Measurements from ENCODE around the gene MLN.
A peak's percentile ranks its signal among the peaks of the same experiment; 100 is the strongest.

Gene MLN

GRCh38 chr6:33757906-33758305 is 45.9 kb downstream of the MLN start:
- no peak for DNase-seq (ENCODE audit: low read depth, low spot score)
- H3K27ac ChIP-seq = no peak overlapping the region

- no peak overlapping the region for H3K27ac ChIP-seq
- DNase-seq (ENCODE audit: low read depth, low spot score) = no peak
Measured at GRCh38 chr6:33757113-33757512, 46.7 kb downstream of the MLN start.

DNA sequence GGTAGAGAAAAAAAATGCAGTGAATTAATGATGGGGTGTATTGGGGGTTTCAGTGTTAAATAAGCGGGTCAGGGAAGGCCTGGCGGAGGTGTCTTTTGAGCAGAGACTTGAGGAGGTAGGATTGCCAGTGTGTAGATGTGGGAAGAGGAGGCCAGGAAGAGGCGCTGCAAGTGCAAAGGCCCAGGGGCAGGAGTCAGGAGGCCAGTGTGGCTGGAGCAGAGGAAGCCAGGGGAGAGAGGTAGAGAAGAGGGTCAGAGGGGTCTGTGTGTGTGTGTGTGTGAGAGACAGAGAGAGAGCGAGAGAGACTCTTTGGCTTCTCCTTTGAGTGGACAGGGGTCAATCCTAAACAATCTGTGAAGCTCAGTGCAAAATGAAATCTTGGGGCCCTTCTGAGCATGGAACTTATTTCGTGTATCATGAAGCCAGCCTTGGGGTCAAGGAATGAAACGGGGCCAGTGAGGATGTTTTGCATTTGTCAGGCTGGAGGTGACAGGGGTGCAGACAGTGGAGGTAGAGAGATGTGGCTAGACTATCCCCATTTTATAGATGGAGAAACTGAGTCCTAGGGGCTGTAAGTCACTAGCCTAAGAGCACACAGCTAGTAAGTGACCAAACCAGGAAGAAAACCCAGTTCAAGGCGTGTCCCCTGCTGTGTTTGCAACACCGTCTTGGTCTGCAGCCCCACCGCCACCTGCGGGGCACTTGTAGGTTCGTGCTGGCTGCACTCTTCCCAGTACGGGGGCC is 47.4 kb downstream of the MLN start:
- no peak overlapping the region for H3K27ac ChIP-seq
- DNase-seq (ENCODE audit: low read depth, low spot score) = no peak

- no peak overlapping the region for H3K27ac ChIP-seq
- DNase-seq (ENCODE audit: low read depth, low spot score) = no peak
Measured at GRCh38 chr6:33755070-33755869, 48.5 kb downstream of the MLN start.

- H3K27ac ChIP-seq = no peak overlapping the region
- DNase-seq (ENCODE audit: low read depth, low spot score) = no peak
Measured at GRCh38 chr6:33754222-33754621, 49.6 kb downstream of the MLN start.

GRCh38 chr6:33752646-33753015 is 51.2 kb downstream of the MLN start:
- no peak for DNase-seq (ENCODE audit: low read depth, low spot score)
- no peak overlapping the region for H3K27ac ChIP-seq

DNA sequence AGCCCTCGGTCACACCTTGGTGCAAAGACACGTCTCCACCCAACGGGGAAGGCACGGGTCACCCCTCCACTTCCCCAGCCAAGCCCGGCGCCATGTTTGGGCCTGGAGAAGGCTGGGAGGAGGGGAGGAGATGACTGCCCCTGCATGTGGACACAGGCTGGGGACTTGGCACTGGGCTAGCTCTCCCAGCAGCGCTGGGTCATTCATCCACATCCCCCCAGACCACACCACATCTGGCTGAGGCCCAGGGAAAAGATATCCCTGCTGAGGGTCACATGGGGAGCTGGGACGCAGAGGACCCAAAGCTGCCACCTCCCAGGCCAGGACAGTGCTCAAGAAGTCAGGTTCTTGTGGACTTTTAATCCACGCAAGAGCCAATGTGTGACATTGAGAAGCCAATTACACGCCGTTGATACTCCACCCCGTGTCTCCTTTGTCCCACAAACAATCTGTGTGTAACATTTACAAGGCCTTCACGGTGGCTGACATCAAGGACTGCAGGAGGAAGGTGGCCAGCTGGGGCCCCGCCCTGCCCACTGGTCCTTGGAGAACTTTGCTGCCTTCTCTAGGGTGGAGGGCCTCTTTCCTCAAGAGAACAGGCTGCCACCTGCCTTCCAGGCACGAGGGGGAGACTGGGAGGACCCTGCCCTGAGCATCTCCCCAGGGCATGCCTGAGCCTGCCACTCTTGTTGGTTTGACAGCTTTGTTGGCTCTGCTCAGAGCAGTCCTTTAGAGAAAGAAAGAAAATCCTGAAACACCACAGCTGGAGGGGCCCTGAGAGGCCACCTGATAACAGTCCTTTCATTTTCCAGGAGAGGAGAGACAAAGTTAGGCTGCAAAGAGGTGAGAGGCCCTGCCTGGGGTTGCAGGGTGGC is 51.8 kb downstream of the MLN start:
- no peak for DNase-seq (ENCODE audit: low read depth, low spot score)
- H3K27ac ChIP-seq = no peak overlapping the region

GRCh38 chr6:33750244-33750991 is 53.4 kb downstream of the MLN start:
- H3K27ac ChIP-seq = no peak overlapping the region
- DNase-seq (ENCODE audit: low read depth, low spot score) = no peak

- no peak for DNase-seq (ENCODE audit: low read depth, low spot score)
- H3K27ac ChIP-seq = no peak overlapping the region
Measured at GRCh38 chr6:33749401-33749800, 54.4 kb downstream of the MLN start.

DNA sequence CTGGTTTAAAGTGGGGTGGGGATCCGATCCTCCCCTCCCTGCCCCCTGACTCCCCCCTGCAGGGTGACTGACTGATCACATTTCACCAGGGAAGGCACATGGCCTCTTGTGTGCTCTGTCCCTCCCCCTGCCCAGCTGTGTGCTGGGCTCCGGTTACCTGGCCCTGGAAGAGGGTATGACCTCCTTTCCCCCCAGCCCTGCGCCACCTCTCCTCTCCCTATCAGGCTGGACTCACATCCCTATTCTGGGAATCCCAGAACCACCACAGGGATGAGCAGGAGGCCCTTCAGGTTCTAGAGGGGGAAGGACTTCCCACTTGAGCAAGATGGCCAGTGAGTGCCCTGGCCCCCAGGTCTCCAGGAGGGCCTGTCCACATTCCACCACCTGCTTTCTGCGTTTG is 55.0 kb downstream of the MLN start:
- no peak for DNase-seq (ENCODE audit: low read depth, low spot score)
- H3K27ac ChIP-seq = no peak overlapping the region

DNA sequence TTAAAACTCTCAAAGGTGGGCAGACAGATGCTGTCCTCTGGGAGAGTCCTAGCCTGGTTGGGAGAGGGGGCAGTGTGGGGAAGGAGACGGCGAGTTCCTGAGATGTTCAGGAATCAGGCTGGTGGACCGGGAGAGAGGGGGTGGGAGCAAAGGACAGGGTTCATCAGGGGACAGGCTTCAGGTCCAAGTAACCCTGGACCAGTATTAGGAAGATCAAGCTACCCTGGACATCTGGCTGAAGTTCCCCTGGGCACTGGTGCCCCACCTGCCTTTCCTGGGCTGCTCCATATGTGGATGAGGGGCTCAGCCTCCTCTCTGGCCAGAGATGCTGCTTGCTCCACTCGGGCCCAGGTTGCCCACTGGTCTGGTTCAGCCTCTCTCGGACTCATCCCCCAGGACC is 56.0 kb downstream of the MLN start:
- no peak for DNase-seq (ENCODE audit: low read depth, low spot score)
- no peak overlapping the region for H3K27ac ChIP-seq

- DNase-seq (ENCODE audit: low read depth, low spot score) = no peak
- H3K27ac ChIP-seq = no peak within 1 kb of the TSS
Measured at GRCh38 chr6:33746651-33747100, 57.1 kb downstream of the MLN start, which contains the start of gene IP6K3. Gene IP6K3 (minus strand): TSS chr6:33746905. CDS start chr6:33735476, 11,429 bp downstream.

DNA sequence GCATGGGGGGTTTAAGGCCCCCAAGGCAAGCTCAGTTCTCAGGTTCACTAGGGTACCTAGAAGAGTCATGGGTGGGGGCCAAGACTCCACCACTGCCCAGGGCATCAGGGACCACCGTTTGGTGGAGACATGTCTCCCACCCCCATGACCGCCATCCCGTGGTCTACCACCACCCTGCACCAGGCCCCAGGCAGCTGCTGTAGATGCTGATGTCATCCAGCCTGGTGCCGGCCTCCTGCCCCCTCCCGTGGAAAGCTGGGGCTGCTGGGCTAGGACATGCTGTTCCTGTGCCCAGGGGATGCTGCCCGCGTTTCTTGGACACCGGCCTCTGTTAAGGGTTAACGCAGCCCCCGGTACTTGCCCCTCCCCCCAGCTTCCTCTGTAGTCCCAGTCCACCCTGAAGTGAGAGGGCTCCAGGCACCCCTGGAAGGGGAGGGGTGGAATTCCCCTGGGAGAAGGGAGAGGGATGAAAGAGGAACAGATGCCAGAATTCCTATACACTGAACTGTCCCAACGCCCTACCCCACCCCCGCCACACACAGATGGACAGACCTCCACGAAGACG is 57.7 kb downstream of the MLN start:
- H3K27ac ChIP-seq = no peak overlapping the region
- no peak for DNase-seq (ENCODE audit: low read depth, low spot score)

DNA sequence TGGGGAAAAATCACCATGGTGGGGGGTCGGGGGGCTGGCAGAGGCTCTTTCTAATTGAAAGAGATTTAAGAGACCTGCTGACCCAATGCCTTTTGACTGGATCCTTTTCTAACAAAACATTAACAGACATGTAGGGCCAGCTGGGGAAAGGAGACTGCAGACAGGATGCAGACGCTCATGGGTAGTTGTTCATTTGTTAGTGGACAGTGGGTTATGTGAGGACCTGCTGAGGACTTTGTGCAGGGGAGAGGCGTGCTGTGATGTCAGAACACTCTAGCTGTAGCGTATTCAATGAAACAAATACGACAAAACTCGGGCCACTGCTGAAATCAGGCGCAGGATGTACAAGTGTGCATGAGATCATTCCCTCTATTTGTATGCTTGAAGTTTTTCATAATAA is 58.3 kb downstream of the MLN start:
- no peak overlapping the region for H3K27ac ChIP-seq
- DNase-seq (ENCODE audit: low read depth, low spot score) = no peak

GRCh38 chr6:33744895-33745546 is 58.8 kb downstream of the MLN start:
- H3K27ac ChIP-seq = peak overlapping the region; percentile 45
- DNase-seq (ENCODE audit: low read depth, low spot score) = no peak
